Subcutaneous abdominal adipose tissue (tissue), 5 donors: ENCODE data around the gene RGPD5.
"Not testable (repeated sequence)": the region's sequence is repeated elsewhere in the genome, so short reads cannot be mapped to it uniquely, and the experiment has no call there.

Experiments used
- H3K27ac ChIP-seq: one replicate; pipeline ENCODE4 v1.7.0; 2013; ENCODE audit warnings: low read depth, mild to moderate bottlenecking, inconsistent platforms, low read length, moderate library complexity
- H3K27me3 ChIP-seq, 5 donors: one replicate each; pipeline ENCODE4 v1.7.0; 2013; ENCODE audit warnings: low read length in 5 of 5, inconsistent platforms in 1 of 5; ENCODE audit not compliant: control insufficient read depth in 5 of 5, insufficient read depth in 4 of 5
- H3K36me3 ChIP-seq, 5 donors: one replicate each; pipeline ENCODE4 v1.7.0; 2013; ENCODE audit warnings: low read length in 5 of 5; ENCODE audit not compliant: control insufficient read depth in 5 of 5, insufficient read depth in 5 of 5
- H3K4me1 ChIP-seq, 5 donors: one replicate each; pipeline ENCODE4 v1.7.0; 2013; ENCODE audit warnings: low read length in 5 of 5, mild to moderate bottlenecking in 3 of 5, moderate library complexity in 1 of 5; ENCODE audit not compliant: control insufficient read depth in 5 of 5, insufficient read depth in 5 of 5
- H3K4me3 ChIP-seq, 5 donors: one replicate each; pipeline ENCODE4 v1.7.0; 2013; ENCODE audit warnings: low read length in 5 of 5, low read depth in 1 of 5
- H3K9ac ChIP-seq, 5 donors: one replicate each; pipeline ENCODE4 v1.7.0; 2013; ENCODE audit warnings: low read length in 5 of 5, mild to moderate bottlenecking in 4 of 5, moderate library complexity in 3 of 5
- H3K9me3 ChIP-seq, 5 donors: one replicate each; pipeline ENCODE4 v1.7.0; 2013; ENCODE audit warnings: low read length in 5 of 5; ENCODE audit not compliant: control insufficient read depth in 5 of 5
- donor health status: healthy.
- donor health status: healthy.
- donor health status: healthy.
- donor health status: healthy.
- donor health status: healthy.

RGPD5 gene

GRCh38 chr2:109893736-109894135 lies 99.6 kb downstream of the RGPD5 start:
- not testable (repeated sequence) for H3K9me3 ChIP-seq, H3K36me3 ChIP-seq, H3K4me1 ChIP-seq, H3K4me3 ChIP-seq, H3K27me3 ChIP-seq, H3K9ac ChIP-seq, H3K27ac ChIP-seq

DNA sequence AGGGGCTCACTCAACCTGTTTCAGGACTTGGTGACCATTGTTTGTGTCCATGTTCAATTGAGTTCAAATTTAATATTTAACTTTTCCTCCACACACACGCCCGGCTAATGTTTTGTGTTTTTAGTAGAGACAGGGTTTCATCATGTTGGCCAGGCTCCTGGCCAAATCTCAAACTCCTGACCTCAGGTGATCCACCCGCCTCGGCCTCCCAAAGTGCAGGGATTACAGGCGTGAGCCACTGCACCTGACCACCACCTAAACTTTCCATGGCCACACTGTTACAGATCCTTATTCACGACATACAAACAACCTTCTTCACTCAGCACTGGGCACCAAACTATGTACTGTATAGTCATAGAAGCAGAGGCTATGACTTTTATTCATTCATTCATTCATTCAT lies 100.0 kb downstream of the RGPD5 start:
- H3K36me3 ChIP-seq, H3K9me3 ChIP-seq, H3K4me1 ChIP-seq, H3K27me3 ChIP-seq, H3K27ac ChIP-seq, H3K4me3 ChIP-seq, H3K9ac ChIP-seq: not testable (repeated sequence)

- not testable (repeated sequence) for H3K4me3 ChIP-seq, H3K4me1 ChIP-seq, H3K27me3 ChIP-seq, H3K27ac ChIP-seq, H3K9ac ChIP-seq, H3K36me3 ChIP-seq, H3K9me3 ChIP-seq
Measured at GRCh38 chr2:109895090-109895869, 101.2 kb downstream of the RGPD5 start.

GRCh38 chr2:109896212-109896611 lies 102.1 kb downstream of the RGPD5 start:
- not testable (repeated sequence) for H3K27me3 ChIP-seq, H3K9me3 ChIP-seq, H3K4me3 ChIP-seq, H3K36me3 ChIP-seq, H3K9ac ChIP-seq, H3K4me1 ChIP-seq, H3K27ac ChIP-seq

GRCh38 chr2:109897769-109898461 lies 103.8 kb downstream of the RGPD5 start:
- not testable (repeated sequence) for H3K9ac ChIP-seq, H3K27me3 ChIP-seq, H3K4me1 ChIP-seq, H3K36me3 ChIP-seq, H3K4me3 ChIP-seq, H3K27ac ChIP-seq, H3K9me3 ChIP-seq

- not testable (repeated sequence) for H3K4me3 ChIP-seq, H3K4me1 ChIP-seq, H3K9me3 ChIP-seq, H3K27ac ChIP-seq, H3K9ac ChIP-seq, H3K27me3 ChIP-seq, H3K36me3 ChIP-seq
Measured at GRCh38 chr2:109898462-109899336, 104.6 kb downstream of the RGPD5 start, which contains the start of gene LIMS3. Gene LIMS3 (plus strand): TSS chr2:109898688. CDS start chr2:109898729, 41 bp downstream.

DNA sequence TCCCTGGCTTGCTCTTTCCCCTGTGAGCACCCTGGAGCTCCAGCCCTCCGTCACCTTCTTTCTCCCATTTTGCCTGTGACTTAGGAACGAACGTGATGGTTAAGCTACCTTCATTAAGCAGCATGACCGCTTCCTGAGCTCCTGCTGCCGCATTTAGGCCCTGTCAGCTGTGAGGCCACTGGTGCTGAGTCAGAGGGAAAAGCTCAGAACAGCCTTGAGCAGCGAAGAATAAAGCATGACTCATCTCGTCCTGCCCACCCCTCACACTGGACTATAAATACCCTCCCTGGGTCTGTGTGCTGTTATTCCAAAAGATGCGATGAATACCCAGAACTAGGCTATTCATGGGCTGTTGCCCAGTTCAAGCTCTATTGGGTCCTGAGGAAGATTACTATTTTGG lies 111.7 kb downstream of the RGPD5 start:
- not testable (repeated sequence) for H3K36me3 ChIP-seq, H3K27me3 ChIP-seq, H3K27ac ChIP-seq, H3K4me1 ChIP-seq, H3K9me3 ChIP-seq, H3K9ac ChIP-seq, H3K4me3 ChIP-seq
